HEK293T (cell line): ENCODE measurements around the gene COG4.

Experiments used
- ARNT ChIP-seq: fragments of 450-650 bp; IDR thresholded peaks from 2 replicates; pipeline ENCODE4 v1.6.1; 2017; ENCODE audit warnings: mild to moderate bottlenecking
- CTBP1 ChIP-seq: fragments of 450-650 bp; IDR thresholded peaks from 2 replicates; pipeline ENCODE4 v1.6.1; 2016; ENCODE audit warnings: borderline replicate concordance
- ELF4 ChIP-seq: fragments of 450-650 bp; IDR thresholded peaks from 2 replicates; pipeline ENCODE4 v1.6.1; 2017; ENCODE audit warnings: antibody characterized with exemption
- HDGF ChIP-seq: fragments of 450-650 bp; IDR thresholded peaks from 2 replicates; pipeline ENCODE4 v1.6.1; 2017; ENCODE audit warnings: antibody characterized with exemption, borderline replicate concordance
- L3MBTL2 ChIP-seq: fragments of 450-650 bp; conservative IDR thresholded peaks from 2 replicates; pipeline ENCODE4 v1.6.1; 2016; ENCODE audit warnings: mild to moderate bottlenecking
- SP1 ChIP-seq: fragments of 450-650 bp; IDR thresholded peaks from 2 replicates; pipeline ENCODE4 v1.6.1; 2017
- SUZ12 ChIP-seq: fragments of 450-650 bp; IDR thresholded peaks from 2 replicates; pipeline ENCODE4 v1.6.1; 2016; ENCODE audit warnings: mild to moderate bottlenecking
- TARDBP ChIP-seq: fragments of 450-650 bp; IDR thresholded peaks from 2 replicates; pipeline ENCODE4 v1.6.1; 2016
- TF ChIP-seq, protein P1 (sequence below): fragments of 450-650 bp; IDR thresholded peaks from 2 replicates; pipeline ENCODE4 v1.6.1; 2016

DNA sequence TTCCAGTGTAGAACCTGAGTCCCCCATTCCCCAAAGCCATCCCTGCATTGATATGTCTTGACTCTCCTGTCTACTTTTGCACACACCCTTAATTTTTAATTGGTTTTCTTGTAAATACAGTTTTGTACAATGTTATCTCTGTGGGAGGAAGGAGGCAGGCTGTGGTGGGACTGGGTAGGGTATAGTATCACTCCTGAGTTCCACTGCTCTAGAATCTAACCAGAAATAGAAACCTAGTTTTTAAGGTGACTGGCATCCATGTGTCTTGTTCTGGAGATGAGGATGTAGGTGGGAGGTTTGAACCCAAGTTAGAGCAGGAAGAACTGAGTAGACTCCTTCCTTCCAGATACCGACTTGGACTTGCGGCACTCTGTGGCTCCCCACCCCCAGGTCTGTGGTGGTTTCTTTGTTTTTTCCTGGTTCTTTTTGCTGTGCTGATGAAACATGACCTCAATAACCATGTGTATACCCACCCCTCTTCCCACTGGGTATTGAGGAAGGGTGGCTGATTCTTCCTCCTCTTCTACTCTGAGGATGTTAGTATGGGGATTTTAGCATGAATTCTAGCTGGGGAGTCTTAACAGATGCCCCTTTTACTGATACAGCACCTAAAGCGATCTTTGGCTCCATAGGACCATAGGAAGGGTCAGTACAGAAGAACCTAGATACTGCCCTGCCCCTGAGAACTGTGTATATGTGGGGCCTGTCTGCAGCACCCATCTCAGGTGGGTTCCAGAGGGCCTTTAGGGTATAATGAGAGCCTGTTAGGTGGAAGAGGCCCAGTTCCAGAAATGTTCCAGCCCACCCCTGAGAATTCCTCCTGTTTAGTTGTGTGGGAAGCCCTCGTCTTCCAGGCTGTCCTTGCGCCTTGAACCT, 48.9 kb upstream of the COG4 start:
- TF ChIP-seq SUZ12, result no peak
- TF ChIP-seq, protein P1, sequence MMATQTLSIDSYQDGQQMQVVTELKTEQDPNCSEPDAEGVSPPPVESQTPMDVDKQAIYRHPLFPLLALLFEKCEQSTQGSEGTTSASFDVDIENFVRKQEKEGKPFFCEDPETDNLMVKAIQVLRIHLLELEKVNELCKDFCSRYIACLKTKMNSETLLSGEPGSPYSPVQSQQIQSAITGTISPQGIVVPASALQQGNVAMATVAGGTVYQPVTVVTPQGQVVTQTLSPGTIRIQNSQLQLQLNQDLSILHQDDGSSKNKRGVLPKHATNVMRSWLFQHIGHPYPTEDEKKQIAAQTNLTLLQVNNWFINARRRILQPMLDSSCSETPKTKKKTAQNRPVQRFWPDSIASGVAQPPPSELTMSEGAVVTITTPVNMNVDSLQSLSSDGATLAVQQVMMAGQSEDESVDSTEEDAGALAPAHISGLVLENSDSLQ, result no peak
- TF ChIP-seq L3MBTL2, result no peak
- no peak for TF ChIP-seq ELF4
- no peak for TF ChIP-seq CTBP1
- no peak for TF ChIP-seq SP1
- no peak for TF ChIP-seq HDGF
- no peak for TF ChIP-seq TARDBP
- no peak for TF ChIP-seq ARNT
